HK-2 (cell line): ENCODE data around the gene DHRS11.
A peak's percentile ranks its signal among the peaks of the same experiment; 100 is the strongest.

Experiments used
- DNase-seq: peaks from one replicate; pipeline ENCODE4 v3.0.0-alpha.2; 2018; ENCODE audit not compliant: unreplicated experiment

The DHRS11 gene

DNA sequence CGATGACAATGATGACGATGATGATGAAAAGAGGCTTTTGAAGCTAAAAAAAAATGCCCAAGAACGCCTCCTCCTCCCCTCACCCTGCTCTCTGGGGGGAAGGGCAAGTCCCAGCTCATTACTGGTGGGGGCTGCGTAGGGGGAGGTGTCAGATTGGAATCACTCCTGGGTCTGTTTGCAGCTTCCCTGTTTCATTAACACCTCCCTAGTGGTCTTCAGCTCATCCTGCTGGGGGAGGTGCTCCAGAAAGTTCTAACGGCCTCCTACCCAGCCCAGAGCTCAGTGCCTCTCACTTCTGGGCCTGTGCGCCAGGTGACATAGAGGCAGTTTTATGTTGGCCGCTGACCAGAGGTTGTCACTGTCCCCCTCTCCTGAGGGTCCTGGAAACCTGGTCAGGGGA is 22.4 kb downstream of the DHRS11 start:
- DNase-seq, result no peak

DNA sequence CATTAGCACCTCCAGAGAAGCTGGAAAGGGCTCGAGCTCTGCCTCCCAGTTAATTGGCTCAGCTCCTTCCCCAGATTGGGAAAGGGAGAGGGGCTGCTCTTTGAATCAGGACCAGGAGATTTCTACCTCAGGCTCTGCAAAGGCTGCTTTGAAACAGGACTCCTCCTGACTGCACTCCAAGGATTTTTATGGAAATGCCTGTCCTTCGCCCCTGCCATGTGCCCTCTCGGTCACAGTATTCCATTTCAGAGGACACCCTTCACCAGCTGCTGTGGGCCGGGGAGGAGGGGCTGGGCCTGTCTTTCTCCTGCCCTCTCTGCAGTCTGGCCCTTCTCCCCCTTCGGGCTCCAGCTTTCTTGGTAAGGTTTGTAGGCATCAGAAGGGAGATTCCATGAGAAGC is 23.3 kb downstream of the DHRS11 start:
- DNase-seq, result no peak

DNA sequence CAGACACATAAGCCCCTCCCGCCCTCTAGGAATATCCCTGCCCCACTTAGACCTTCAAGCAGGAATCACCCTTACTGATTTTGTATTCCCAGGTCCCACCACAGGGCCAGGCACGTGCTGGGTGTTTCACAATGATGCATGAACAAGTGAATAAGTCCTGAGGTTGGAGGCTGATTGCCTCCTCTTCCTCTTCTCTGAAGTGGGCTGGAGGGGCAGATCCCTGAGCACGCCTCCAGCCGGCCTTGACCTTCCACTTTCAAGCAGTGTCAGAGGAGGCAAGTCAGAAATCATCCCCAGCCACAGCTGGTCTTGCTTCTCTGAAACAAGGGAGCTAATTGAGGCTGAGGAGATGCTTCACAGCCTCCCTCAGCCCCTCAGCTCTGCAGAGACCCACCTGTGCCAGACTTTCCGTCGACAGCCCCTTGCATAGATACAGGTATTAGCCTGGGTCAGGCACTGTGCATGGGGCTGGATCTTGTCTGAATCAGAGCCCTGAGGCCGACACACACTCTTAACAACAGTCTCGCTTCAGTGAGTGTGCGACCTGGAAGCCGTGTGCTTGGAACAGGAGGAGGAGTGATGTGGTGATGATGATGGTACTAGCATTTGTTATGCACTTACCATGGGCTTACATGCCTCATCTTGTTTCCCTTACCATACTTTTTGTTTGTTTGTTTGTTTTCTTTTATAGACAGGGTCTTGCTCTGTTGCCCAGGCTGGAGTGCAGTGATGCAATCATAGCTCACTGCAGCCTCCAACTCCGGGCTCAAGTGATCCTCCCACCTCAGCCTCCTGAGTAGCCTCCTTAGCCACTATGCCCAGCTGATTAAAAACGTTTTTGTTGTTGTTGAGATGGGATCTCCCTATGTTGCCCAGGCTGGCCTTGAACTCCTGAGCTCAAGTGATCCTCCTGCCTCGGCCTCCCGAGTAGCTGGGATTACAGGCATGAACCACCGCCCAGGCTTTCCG is 24.7 kb downstream of the DHRS11 start:
- DNase-seq, result peak; percentile 29

DNA sequence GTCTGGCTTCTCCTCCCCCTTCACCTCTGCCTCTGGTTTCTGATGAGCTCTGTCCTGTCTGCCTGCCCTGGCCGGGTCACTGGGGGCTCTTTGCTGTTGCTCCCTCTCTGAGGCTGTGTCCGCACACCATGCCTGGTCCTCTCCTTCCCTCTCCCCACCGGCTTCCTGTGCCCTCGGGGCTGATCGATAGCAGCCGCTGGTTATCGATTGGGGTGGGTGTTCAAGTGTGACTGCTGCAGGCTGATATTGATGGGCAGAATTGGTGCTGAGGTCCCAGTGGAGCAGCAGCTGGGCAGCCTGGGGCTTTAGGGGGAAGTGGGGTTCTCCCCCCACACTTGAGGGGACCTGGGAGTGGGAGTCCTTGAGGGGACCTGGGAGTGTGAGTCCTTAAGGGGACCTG is 26.1 kb downstream of the DHRS11 start:
- DNase-seq, result no peak

DNA sequence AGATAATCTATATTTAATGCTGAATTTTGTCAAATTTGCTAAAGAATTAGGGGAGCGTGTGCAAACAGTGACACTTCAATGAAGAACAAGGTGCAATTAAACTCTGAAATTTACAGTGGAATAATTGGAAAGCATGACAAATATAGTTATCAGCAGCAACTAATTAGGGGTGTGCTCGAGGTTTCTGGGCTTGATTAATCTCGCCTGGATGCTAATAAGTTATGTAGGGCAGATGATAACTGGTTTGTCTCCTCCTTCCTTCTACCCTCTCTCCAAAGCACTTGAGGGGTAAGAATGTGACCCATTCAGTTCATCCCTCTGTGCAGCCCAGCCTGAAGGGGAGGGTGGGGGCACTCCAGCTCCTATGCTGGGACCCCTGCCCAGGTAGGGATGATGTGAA is 31.6 kb downstream of the DHRS11 start:
- DNase-seq, result no peak

DNA sequence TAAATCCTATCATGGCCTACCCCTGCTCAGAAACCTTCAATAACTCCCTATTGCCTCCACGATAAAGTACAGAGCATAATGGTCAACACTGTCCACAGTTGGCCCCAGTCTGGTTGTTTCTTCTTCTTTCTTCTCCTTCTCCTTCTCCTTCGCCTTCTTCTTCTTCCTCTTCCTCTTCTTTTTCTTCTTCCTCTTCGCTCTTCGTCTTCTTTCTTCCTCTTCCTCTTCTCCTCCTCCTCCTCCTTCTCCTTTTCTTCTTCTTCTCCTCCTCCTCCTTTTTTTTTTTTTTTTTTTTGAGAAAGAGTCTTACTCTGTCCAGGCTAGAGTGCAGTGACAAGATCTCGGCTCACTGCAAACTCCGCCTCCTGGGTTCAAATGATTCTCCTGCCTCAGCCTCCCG is 33.5 kb downstream of the DHRS11 start:
- DNase-seq, result no peak

DNA sequence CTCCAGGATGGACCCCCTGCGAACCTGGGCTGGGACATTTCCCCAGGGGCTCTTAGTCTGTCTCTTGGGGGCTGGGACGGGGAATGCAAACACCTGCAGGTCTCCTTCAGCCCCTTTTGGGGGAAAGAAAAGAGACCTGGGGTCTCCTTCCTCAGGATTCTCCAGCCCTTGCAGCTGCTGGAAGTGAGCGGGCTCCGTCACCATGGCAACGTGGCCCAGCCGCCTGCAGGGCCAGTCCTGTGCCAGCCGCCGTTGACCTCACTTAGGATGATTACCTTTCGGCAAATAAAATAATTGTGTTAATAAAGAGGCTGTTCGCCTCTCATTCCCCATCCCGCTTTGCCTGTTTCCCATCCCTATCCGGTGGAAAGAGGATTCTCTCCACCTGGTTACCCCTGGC is 35.4 kb downstream of the DHRS11 start:
- no peak for DNase-seq

DNA sequence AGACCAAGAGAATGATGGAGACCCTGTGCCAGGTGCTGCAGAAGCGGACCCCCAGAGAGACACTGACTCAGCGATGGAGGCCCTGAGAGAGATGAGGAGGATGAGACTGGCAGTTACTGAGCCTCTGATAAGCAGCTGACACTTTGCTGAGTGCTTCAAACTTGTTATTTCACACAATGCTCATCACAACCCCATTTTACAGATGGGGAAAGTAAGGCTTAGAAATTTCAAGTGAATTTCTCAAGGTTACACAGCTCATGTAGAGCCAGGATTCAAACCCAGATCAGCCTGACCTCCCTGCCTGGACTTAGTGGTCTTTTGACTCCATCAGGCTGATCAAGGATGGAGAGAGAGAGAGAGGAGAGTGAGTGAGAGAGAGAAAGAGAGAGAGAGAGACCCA is 36.9 kb downstream of the DHRS11 start:
- no peak for DNase-seq

DNA sequence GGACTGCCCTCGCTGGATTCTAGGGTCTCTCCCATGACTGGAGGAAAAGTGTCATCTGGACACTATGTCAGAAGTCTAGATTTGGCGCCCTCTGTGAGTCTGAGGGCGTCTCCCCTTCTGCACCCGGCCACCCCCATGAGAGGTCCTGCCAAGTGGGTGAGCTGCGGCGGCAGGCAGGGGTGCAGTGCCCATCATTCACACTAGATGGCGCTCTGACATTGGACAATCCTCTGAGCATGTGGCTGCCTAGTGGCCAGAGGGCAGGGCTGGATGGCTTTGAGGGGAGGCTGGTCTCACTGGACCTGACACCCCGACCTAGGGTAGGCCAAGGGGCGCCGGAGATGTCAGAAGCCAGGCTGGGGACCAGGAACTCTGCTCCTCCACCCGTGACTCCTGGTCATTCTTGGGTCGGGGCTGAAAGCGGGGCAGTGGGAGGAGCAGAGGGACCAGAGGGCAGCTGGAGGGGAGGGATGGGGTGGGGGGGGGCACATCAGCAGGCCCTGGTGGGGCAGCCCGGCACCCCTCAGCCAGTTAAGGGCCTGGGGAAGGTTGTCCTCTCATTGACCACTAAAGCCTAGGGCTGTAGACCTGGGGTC is 37.7 kb downstream of the DHRS11 start:
- peak; percentile 90 for DNase-seq

DNA sequence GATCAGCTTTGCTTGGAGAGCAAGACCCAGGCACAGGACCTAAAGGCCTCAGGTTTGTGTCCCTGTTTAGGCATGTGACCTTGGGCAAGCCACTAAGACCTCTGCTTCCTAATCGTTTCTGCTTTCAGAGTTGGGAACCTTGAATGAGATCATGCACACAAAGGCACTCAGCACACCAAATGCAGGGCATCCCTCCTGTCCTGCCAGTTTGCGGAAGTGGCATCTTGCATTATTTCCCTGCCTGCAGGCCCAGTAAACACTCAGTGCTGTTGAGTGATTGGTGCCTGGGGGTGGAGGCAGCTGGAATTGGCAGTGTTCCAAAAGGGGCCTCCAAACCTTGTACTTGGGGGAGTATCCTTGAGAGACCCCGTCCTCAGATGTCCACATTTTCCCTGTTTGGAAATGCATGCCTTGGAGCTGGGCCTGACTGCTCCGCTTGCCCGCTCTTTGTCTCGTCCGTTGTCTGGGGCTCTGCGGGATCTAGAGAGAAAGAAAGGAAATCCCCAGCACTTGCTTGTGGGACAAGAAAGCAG is 38.4 kb downstream of the DHRS11 start:
- DNase-seq, result no peak

DNA sequence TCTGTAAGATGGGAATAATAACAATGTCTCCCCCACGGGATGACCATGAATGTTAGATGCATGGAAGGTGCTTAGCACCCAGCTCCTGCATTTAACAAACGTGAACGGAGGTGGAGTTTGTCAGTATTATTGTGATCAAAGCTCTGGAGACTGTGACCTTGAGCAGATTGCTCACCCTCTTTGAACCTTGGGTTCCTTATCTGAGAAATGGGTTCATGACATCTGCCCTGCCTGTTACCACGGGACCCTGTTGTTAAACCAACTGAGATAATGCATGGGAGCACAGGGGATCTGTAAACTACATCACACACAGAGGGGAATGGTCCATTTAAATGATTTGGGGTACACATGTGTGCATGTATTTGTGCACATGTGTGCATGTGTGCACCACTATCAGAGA is 39.3 kb downstream of the DHRS11 start:
- DNase-seq, result no peak

DNA sequence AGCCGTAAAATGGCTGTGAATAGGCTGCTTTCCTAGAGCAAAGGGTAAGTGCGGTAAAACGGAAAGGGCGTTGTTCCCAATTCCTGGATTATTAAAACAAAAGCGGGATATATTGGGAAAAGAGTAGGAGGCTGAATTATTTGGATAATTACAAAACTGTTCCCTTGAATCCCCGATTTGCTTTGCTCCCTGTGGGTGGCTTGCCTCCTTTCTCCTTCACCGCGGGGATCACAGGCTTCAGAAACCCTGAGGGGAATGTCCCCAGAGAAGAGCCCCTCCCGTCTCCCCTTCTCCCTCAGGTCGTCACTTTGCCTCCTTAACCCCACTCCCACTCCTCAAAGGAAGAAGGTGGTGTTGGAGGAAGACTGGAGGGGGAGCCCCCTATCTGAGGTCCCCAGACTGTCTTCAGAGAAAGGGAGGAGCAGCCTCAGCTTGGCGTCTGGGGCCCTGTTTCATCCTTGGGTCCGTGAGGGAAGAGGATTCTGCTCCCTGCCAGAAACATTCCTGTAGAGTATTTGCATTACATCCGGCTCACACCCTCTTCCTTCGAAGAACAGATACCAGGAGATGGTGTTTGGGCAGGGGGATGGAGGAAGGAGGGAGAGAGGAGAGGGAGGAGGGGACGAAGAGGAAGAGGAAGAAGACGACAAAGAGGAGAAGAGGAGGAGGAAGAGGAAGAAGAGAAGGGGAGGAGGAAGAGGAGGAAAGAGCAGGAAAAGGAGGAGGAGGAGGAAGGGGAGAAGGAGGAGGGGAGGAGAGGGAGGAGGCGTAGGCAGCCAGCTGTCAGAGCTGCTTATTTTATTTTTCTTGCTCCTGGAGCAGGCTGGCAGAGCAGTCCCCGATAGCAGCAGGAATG is 41.5 kb downstream of the DHRS11 start:
- DNase-seq, result no peak

DNA sequence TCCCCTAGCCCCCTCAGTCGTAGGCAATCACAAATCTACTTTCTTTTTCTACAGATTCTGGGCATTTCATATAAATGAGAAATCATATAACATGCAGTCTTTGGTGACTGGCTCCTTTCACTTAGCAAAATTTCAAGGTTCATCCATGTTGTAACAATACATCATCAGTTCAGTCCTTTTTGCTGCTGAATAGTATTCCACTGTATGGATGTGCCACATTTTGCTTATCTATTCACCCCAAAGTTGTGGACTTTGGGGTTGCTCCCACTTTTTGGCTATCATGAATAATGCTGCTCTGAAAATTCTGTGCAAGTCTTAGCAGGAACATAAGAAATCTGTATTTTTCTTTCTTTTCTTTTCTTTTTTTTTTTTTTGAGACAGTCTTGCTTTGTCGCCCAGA is 48.7 kb downstream of the DHRS11 start:
- no peak for DNase-seq

DNA sequence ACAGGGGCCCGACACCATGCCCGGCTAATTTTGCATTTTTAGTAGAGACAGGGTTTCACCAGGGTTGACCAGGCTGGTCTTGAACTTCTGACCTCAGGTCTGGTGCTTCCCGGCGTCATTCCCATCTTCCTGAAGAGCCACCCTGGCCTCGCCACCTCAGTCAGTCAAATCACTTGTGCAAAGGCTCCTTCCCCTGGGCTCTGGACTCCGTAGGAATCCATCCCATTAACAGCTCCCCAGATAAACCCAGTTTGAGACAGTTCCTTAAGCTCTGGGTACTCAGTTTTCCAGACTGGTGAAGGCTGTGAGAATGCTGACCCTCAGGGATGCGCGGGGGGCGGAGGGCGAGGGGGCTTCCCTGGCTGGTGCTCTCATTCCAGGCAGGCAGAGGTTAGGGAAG is 49.2 kb downstream of the DHRS11 start:
- no peak for DNase-seq

DNA sequence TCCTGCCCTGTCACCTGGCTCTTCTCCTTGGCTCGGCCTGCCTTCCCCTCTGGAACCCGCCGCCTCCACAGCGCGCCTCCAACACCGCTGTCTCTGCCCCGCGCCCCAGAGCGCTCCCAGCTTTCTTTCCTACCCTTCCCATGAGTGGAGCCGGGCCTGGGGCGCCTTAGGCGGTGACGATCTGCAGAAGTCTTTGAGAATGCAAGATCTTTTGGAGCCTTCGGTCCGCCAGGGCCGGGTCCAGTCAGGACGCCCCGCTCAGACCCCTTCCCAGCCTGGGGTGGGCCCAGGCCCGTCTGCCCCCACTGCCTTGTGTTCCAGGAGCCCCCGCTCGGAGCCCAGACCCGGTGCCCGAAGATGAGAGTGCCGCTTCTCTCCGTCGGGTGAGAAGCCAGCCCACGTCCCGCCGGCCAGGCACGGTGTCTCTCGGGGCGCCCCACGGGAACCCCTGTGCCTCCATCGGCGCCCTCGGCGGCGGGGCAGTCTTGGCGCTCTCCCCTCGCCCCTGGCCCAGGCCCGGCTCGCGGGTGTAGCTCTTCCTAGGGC is 49.7 kb downstream of the DHRS11 start:
- DNase-seq, result no peak

DNA sequence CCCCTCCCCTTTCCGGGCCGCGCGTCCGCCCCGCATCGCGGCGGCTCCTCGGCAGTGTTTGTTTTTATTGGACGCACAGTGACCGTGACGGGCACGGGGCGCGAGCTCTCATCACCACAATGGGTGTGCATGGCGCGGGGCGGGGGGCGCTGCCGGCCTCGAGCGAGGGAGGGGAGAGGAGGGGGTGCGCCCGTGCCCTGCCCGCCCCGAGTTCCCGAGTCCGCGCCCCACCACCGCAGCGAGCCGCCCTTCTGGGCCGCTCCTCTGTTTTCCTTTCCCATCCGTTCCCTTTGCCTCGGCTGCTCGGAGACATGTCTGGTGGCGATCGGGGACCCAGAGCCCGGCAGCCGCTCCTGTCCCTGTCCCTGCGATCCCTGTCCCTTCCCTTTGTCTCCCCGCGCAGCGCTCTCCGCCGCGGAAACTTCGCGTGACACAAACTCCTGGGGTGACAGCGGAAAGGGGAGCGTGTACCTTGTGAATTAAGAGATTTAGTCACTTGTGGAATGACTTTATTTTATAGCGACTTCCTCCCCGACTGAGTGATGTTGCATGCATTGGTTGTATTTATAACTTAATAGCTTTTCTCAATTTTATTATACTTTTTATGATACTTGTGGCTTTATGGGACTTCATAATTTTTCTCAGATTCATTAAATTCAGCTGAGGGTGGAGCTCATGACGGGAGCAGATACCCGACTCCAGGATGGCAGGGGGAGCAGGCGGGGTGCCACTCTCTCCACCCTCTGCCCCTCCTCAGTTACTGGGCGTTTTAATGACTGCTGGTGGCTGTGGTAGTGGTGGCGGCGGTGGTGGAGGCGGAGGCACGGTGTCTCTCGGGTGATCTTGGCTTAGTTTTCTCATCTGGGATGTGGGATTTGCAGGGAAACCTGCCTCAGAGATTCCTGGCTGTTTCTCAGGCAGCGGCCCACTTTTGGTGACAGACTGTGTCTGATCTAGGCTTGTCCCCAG is 50.5 kb downstream of the DHRS11 start:
- DNase-seq, result no peak

DNA sequence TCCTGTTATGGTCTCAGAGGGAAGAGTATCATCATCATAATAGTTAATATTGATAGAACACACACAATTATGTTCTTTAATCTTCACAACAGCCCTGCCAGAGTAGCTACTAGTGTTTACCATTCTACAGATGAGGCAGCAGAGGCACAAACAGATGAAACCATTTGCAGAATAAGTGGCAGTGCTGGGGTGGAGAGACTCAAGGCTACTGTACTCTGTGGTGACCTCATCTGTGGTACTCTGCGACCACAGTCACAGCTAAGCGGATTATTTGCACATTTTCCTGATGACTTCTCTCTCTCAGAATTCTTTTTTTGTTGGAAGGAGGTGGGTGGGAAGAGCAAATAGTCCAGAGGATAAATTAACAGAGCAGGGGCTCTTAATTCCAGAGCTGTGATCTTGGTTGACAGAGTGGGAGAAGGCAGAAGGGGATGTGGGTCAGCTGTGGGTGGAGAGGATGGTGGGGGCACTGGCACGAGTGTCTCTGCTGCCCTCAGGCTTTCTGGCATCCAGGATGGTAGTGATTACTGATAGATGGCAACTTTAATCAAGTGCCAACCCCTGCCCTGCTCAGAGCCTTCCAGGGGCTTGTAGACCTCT is 51.5 kb downstream of the DHRS11 start:
- DNase-seq, result no peak

DNA sequence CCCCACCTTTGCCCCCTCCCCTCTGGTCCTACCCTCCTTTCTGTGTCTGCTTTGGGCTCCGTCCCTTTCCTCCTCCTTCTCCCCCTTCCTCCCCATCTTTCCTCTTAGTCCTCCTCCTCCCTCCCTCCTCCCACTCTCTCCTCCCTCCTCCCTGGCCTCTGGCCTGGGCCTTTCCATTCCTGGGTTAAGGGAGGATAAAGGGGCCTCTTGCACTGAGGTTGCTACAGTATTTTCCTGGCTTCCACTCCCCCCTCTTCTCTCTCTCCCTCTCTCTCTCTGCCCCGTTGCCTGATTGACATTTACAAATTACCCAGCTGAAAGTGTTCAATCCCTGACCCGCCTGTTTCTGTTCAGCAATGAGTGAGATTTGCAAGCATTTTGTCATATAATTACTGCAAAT is 53.7 kb downstream of the DHRS11 start:
- no peak for DNase-seq

DNA sequence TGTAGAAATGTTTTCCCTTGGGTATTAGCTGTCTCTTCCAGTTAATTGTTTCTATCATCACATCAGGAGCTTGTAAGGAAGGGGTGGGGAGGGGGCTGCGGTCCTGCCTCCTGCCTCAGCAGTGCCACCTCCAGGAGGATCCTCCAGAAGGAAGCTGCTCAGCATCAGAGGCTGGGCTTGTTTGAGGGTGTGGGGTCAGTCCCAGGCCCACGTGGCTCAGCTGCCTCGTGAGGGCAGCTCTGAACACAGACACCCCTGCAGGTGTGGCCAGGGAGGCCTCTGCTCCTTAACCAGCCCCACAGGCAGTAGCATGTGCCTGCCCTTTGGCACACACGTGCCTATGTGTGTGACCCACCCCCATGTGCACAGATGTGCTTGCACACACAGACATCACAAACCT is 56.0 kb downstream of the DHRS11 start:
- no peak for DNase-seq

DNA sequence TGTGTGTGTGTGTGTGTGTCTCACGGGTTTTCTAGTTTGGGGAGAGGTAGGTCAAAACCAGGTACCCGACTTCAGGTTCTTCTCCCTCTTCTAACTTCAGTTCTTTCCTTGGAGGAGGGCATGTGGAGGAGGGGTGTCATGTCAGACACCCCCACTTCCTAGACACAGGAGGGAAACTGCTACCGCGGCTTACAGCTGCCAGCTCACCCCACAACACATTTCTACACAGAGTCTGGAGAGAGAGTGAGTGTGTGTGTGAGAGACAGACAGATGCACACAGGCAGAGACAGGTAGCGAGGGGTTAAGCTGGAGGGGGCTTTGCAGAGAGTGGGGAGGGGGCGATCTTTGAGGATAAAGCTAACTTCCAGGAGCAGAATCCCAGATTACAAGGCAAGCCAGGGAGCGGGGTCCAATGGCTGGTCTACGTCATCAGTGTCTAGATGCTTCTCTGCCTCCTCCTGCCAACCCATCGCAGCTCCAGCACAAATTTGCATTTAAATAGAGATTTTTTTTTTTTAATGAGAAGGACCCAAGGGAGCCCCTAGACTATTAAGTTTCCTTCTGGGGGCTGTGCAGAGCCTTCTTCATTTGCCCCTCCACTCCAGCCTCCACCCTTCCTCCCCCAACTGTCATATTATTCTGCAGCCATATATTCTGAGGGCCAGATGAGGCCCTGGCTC is 58.6 kb downstream of the DHRS11 start:
- no peak for DNase-seq
